CD4-positive, alpha-beta memory T cell (primary cell): ENCODE results near the gene NXF1. TPM values are rescaled to one million over a fixed set of nuclear protein-coding genes. Genes with fewer than 3 reads are reported as not detected.
A peak's percentile ranks its signal among the peaks of the same experiment; 100 is the strongest.

ENCODE experiments used
- CTCF ChIA-PET: fragments of 350-600 bp; sonication (Branson Sonifier 250); formaldehyde crosslinking; loops from one replicate; lab custom pipeline; 2021; ENCODE audit warnings: inconsistent platforms; ENCODE audit not compliant: partially characterized antibody; lab: Charles Lee
- POLR2A ChIA-PET: fragments of 350-600 bp; sonication (Branson Sonifier 250); formaldehyde crosslinking; loops from one replicate; lab custom pipeline; 2021; ENCODE audit not compliant: partially characterized antibody; lab: Charles Lee
- DNase-seq, 5 donors: peaks; one replicate each; pipeline versions ENCODE4 v3.0.0 to v3.0.0-alpha.2; 2020 to 2022; ENCODE audit warnings: mixed read lengths in 1 of 5
- H3K27ac ChIP-seq: one replicate; pipeline ENCODE4 v1.7.0; 2013; ENCODE audit warnings: low read depth, low read length
- H3K27me3 ChIP-seq: 2 replicates; pipeline ENCODE4 v1.7.0; 2013; ENCODE audit warnings: mild to moderate bottlenecking, low read length, moderate library complexity; ENCODE audit not compliant: insufficient read depth
- H3K36me3 ChIP-seq: 2 replicates; pipeline ENCODE4 v1.7.0; 2013; ENCODE audit warnings: mild to moderate bottlenecking, low read length, moderate library complexity; ENCODE audit not compliant: insufficient read depth
- H3K4me1 ChIP-seq: 2 replicates; pipeline ENCODE4 v1.7.0; 2013; ENCODE audit warnings: mild to moderate bottlenecking, low read length, moderate library complexity; ENCODE audit not compliant: insufficient read depth
- H3K4me3 ChIP-seq, 2 donors: one replicate each; pipeline ENCODE4 v1.7.0; 2013; ENCODE audit warnings: low read length in 2 of 2, mild to moderate bottlenecking in 1 of 2
- H3K9me3 ChIP-seq, 2 donors: one replicate each; pipeline ENCODE4 v1.7.0; 2013; ENCODE audit warnings: low read length in 2 of 2, control low read depth in 1 of 2; ENCODE audit not compliant: control insufficient read depth in 1 of 2
- H3K27ac Mint-ChIP-seq, 7 donors: one replicate each; pipeline ENCODE4 v1.8.0; 2020 to 2021; ENCODE audit warnings: mixed read lengths in 7 of 7, mild to moderate bottlenecking in 6 of 7, inconsistent platforms in 3 of 7, moderate library complexity in 3 of 7
- H3K27me3 Mint-ChIP-seq, 2 donors: one replicate each; pipeline ENCODE4 v1.8.0; 2020 to 2021; ENCODE audit warnings: mixed read lengths in 2 of 2
- H3K36me3 Mint-ChIP-seq, 2 donors: one replicate each; pipeline ENCODE4 v1.8.0; 2020 to 2021; ENCODE audit warnings: mixed read lengths in 2 of 2, inconsistent platforms in 1 of 2, mild to moderate bottlenecking in 1 of 2
- H3K4me1 Mint-ChIP-seq, 4 donors: one replicate each; pipeline ENCODE4 v1.8.0; 2020 to 2021; ENCODE audit warnings: mixed read lengths in 4 of 4, mild to moderate bottlenecking in 1 of 4
- H3K4me3 Mint-ChIP-seq, 8 donors: one replicate each; pipeline ENCODE4 v1.8.0; 2020 to 2021; ENCODE audit warnings: mixed read lengths in 8 of 8, mild to moderate bottlenecking in 7 of 8, moderate library complexity in 6 of 8, inconsistent platforms in 3 of 8
- H3K9me3 Mint-ChIP-seq, 8 donors: one replicate each; pipeline ENCODE4 v1.8.0; 2020 to 2021; ENCODE audit warnings: mixed read lengths in 8 of 8, mild to moderate bottlenecking in 5 of 8, inconsistent platforms in 3 of 8, moderate library complexity in 1 of 8
- intact Hi-C: fragments of 100-400 bp; cut with micrococcal nuclease; formaldehyde crosslinking; loops from one replicate; pipeline ENCODE4 v1.15.1; 2023
- polyA plus RNA-seq, 2 donors: library from polyadenylated mRNA; unstranded; fragments of 300-500 nt; fragmentation: Illumina TruSeq; gene quantifications; one replicate each; pipeline ENCODE4 v1.2.3, GENCODE V29; 2021
- total RNA-seq, 2 experiments: library from RNA; stranded (reverse); gene quantifications; one replicate each; pipeline ENCODE4 v1.2.3, GENCODE V29; 2021

Gene NXF1
- total and polyA plus RNA-seq, 4 experiments from 2014 or later: 75.2 to 196 (median 139) TPM

GRCh38 chr11:62782753-62783152 is 22.5 kb downstream of the NXF1 start:
- no peaks in the 10 kb centered on the region for H3K27me3 Mint-ChIP-seq

GRCh38 chr11:62778441-62778840 is 26.8 kb downstream of the NXF1 start:
- H3K4me1 ChIP-seq: no peaks in the 10 kb centered on the region
- Mint-ChIP-seq H3K27me3 (no peaks in the 10 kb centered on the region), H3K4me3 (no peak overlapping the region), H3K36me3 (peaks cover 10 to 28% of the 10 kb centered on the region in 2 donors), H3K27ac (peak overlapping the region in 3 of 7 donors; percentile 57 to 81 (median 76)), H3K9me3 (peaks cover 0 to 2% (median 0%) of the 10 kb centered on the region in 8 donors), H3K4me1 (peaks cover 5 to 10% (median 8%) of the 10 kb centered on the region in 4 donors)
- H3K9me3 ChIP-seq: no peaks in the 10 kb centered on the region
- POLR2A ChIA-PET: interaction anchor here (0.5 to 1.2 kb wide), 3 partner anchors 19 to 114 kb away, joined by 3 read pairs; partner anchors contain the start of genes C11orf98 and CSKMT
- H3K27me3 ChIP-seq: no peaks in the 10 kb centered on the region
- CTCF ChIA-PET: no interaction called here
- no peak overlapping the region for H3K4me3 ChIP-seq
- intact Hi-C loops: no loop called here
- H3K36me3 ChIP-seq: no peaks in the 10 kb centered on the region
- no peak overlapping the region for H3K27ac ChIP-seq
- DNase-seq: no peak

More at GRCh38 chr11:62782753-62783152, 22.5 kb downstream of the NXF1 start:
- ChIA-PET CTCF (no interaction called here), POLR2A (no interaction called here)
- DNase-seq: no peak
- peaks cover 0 to 1% (median 0%) of the 10 kb centered on the region in 8 donors for H3K9me3 Mint-ChIP-seq
- peaks cover 0 to 24% of the 10 kb centered on the region in 2 donors for H3K36me3 Mint-ChIP-seq
- no peaks in the 10 kb centered on the region for H3K9me3 ChIP-seq
- no peaks in the 10 kb centered on the region for H3K27me3 ChIP-seq
- H3K4me3 Mint-ChIP-seq: no peak overlapping the region
- intact Hi-C loops: no loop called here
- H3K27ac Mint-ChIP-seq: peak overlapping the region in 2 of 7 donors; percentile 27 to 31
- peaks cover 10% of the 10 kb centered on the region for H3K4me1 ChIP-seq
- no peak overlapping the region for H3K27ac ChIP-seq
- no peaks in the 10 kb centered on the region for H3K36me3 ChIP-seq
- H3K4me1 Mint-ChIP-seq: peaks cover 9 to 17% (median 14%) of the 10 kb centered on the region in 4 donors
- no peak overlapping the region for H3K4me3 ChIP-seq

GRCh38 chr11:62777389-62777788 is 27.9 kb downstream of the NXF1 start:
- peaks cover 0 to 1% (median 0%) of the 10 kb centered on the region in 8 donors for H3K9me3 Mint-ChIP-seq
- peak overlapping the region in 6 of 7 donors; percentile 18 to 88 (median 78) for H3K27ac Mint-ChIP-seq
- intact Hi-C loops: no loop called here
- H3K9me3 ChIP-seq: no peaks in the 10 kb centered on the region
- H3K4me3 ChIP-seq: no peak overlapping the region
- no peaks in the 10 kb centered on the region for H3K27me3 ChIP-seq
- H3K4me3 Mint-ChIP-seq: peak overlapping the region in 1 of 8 donors; percentile 15
- ChIA-PET CTCF (interaction anchor here (0.8 to 3.6 kb wide), 4 partner anchors 9 to 86 kb away, joined by 3 to 30 read pairs (median 3); partner anchors contain the start of gene TMEM179B), POLR2A (interaction anchor here (1.6 to 3.3 kb wide), 2 partner anchors 9 to 112 kb away, joined by 4 to 20 read pairs; partner anchors contain the start of genes C11orf98, CSKMT and TMEM179B)
- H3K4me1 ChIP-seq: peaks cover 2% of the 10 kb centered on the region
- peaks cover 5 to 10% (median 8%) of the 10 kb centered on the region in 4 donors for H3K4me1 Mint-ChIP-seq
- H3K36me3 Mint-ChIP-seq: peaks cover 10 to 23% of the 10 kb centered on the region in 2 donors
- H3K36me3 ChIP-seq: no peaks in the 10 kb centered on the region
- no peak for DNase-seq
- H3K27ac ChIP-seq: peak overlapping the region; percentile 0
- no peaks in the 10 kb centered on the region for H3K27me3 Mint-ChIP-seq

GRCh38 chr11:62775646-62776045 is 29.6 kb downstream of the NXF1 start:
- Histone ChIP-seq H3K27me3 (no peaks in the 10 kb centered on the region), H3K4me1 (peaks cover 14% of the 10 kb centered on the region), H3K27ac (no peak overlapping the region), H3K4me3 (no peak overlapping the region), H3K36me3 (no peaks in the 10 kb centered on the region), H3K9me3 (no peaks in the 10 kb centered on the region)
- Mint-ChIP-seq H3K4me3 (no peak overlapping the region), H3K27me3 (no peaks in the 10 kb centered on the region), H3K36me3 (peaks cover 10 to 30% of the 10 kb centered on the region in 2 donors), H3K4me1 (peaks cover 11 to 26% (median 19%) of the 10 kb centered on the region in 4 donors), H3K27ac (peak overlapping the region in 2 of 7 donors; percentile 59 to 60), H3K9me3 (peaks cover 0 to 1% (median 0%) of the 10 kb centered on the region in 8 donors)
- intact Hi-C loops: no loop called here
- DNase-seq: no peak
- CTCF ChIA-PET: interaction anchor here (0.8 to 3.6 kb wide), 4 partner anchors 11 to 86 kb away, joined by 3 to 30 read pairs (median 4); partner anchors contain the start of genes POLR2G and TMEM179B
- POLR2A ChIA-PET: interaction anchor here (0.6 to 3.3 kb wide), 6 partner anchors 11 to 64 kb away, joined by 3 to 20 read pairs (median 4); partner anchors contain the start of genes POLR2G, TMEM179B and ZBTB3

- intact Hi-C loops: no loop called here
- H3K27me3 Mint-ChIP-seq: no peaks in the 10 kb centered on the region
- peaks cover 0 to 1% (median 0%) of the 10 kb centered on the region in 8 donors for H3K9me3 Mint-ChIP-seq
- Histone ChIP-seq H3K27ac (no peak overlapping the region), H3K4me1 (peaks cover 24% of the 10 kb centered on the region), H3K27me3 (no peaks in the 10 kb centered on the region), H3K4me3 (no peak overlapping the region), H3K9me3 (no peaks in the 10 kb centered on the region), H3K36me3 (no peaks in the 10 kb centered on the region)
- H3K27ac Mint-ChIP-seq: no peak overlapping the region
- H3K36me3 Mint-ChIP-seq: peaks cover 10 to 35% of the 10 kb centered on the region in 2 donors
- POLR2A ChIA-PET: interaction anchor here (0.6 to 5.5 kb wide), 8 partner anchors 10 to 67 kb away, joined by 3 to 52 read pairs (median 4); partner anchors contain the start of genes HNRNPUL2, NXF1, TMEM179B and TTC9C
- no peak overlapping the region for H3K4me3 Mint-ChIP-seq
- CTCF ChIA-PET: interaction anchor here (0.7 to 3.6 kb wide), 6 partner anchors 11 to 230 kb away, joined by 3 to 30 read pairs (median 3); partner anchors contain the start of genes POLR2G and TMEM179B
- peaks cover 17 to 38% (median 27%) of the 10 kb centered on the region in 4 donors for H3K4me1 Mint-ChIP-seq
- no peak for DNase-seq
Measured at GRCh38 chr11:62774407-62774806, 30.8 kb downstream of the NXF1 start.

GRCh38 chr11:62771144-62772021 is 33.9 kb downstream of the NXF1 start, which contains the start of gene TAF6L:
Gene TAF6L, plus strand, starts transcription at chr11:62771396. Its CDS starts 4,388 bp downstream, at chr11:62775784.
- H3K9me3 ChIP-seq: no peaks in the 10 kb centered on the region
- Mint-ChIP-seq H3K4me3 (peak within 1 kb of the TSS; percentile 87 to 97 (median 92)), H3K27me3 (no peaks in the 10 kb centered on the region), H3K27ac (peak within 1 kb of the TSS; percentile 92 to 99 (median 97)), H3K36me3 (peaks cover 11 to 30% of the 10 kb centered on the region in 2 donors), H3K4me1 (peaks cover 14 to 32% (median 22%) of the 10 kb centered on the region in 4 donors), H3K9me3 (no peaks in the 10 kb centered on the region)
- peaks cover 10% of the 10 kb centered on the region for H3K36me3 ChIP-seq
- ChIA-PET POLR2A (interaction anchor here (0.6 to 5.5 kb wide), 30 partner anchors 11 to 228 kb away, joined by 3 to 74 read pairs (median 6); partner anchors contain the start of genes B3GAT3, C11orf98, CSKMT and EEF1G), CTCF (interaction anchor here (0.5 to 6.1 kb wide), 15 partner anchors 9 to 347 kb away, joined by 3 to 43 read pairs (median 4); partner anchors contain the start of genes POLR2G, SLC3A2, TUT1 and ZBTB3)
- peaks cover 24% of the 10 kb centered on the region for H3K4me1 ChIP-seq
- intact Hi-C loops: loop anchor here (1.0 kb wide), 4 partner anchors 10 to 43 kb away; partner anchors contain the start of genes POLR2G, TTC9C and ZBTB3
- peak within 1 kb of the TSS; percentile 67 to 83 for H3K4me3 ChIP-seq
- DNase-seq: peak; percentile 86 to 92 (median 88)
- no peaks in the 10 kb centered on the region for H3K27me3 ChIP-seq
- H3K27ac ChIP-seq: peak within 1 kb of the TSS; percentile 82
